Neuron (in vitro differentiated cells): Measurements from ENCODE around the gene UTP20.

Source experiments
- H2AFZ ChIP-seq: one replicate; pipeline ENCODE4 v1.6.1; 2013; ENCODE audit warnings: low read depth, mild to moderate bottlenecking, inconsistent platforms, low read length, moderate library complexity
- H3K27me3 ChIP-seq: one replicate; pipeline ENCODE4 v1.6.1; 2013; ENCODE audit warnings: low read length; ENCODE audit not compliant: insufficient read depth
- H3K36me3 ChIP-seq: one replicate; pipeline ENCODE4 v1.6.1; 2013; ENCODE audit warnings: low read length; ENCODE audit not compliant: insufficient read depth
- H3K4me1 ChIP-seq: one replicate; pipeline ENCODE4 v1.6.1; 2013; ENCODE audit warnings: low read length; ENCODE audit not compliant: insufficient read depth
- H3K4me3 ChIP-seq: 2 replicates; pipeline ENCODE4 v1.5.1; 2013; ENCODE audit warnings: mild to moderate bottlenecking, low read length, moderate library complexity
- H3K9me3 ChIP-seq: one replicate; pipeline ENCODE4 v1.6.1; 2013; ENCODE audit warnings: low read length

UTP20 gene

GRCh38 chr12:101297661-101298060 is 17.8 kb downstream of the UTP20 start:
- Histone ChIP-seq H3K4me1 (no peaks in the 10 kb centered on the region), H3K9me3 (no peaks in the 10 kb centered on the region), H2AFZ (no peak overlapping the region), H3K36me3 (peaks cover 62% of the 10 kb centered on the region), H3K4me3 (no peak overlapping the region), H3K27me3 (no peaks in the 10 kb centered on the region)

GRCh38 chr12:101298426-101298825 is 18.5 kb downstream of the UTP20 start:
- Histone ChIP-seq H3K36me3 (peaks cover 62% of the 10 kb centered on the region), H3K27me3 (no peaks in the 10 kb centered on the region), H3K4me1 (no peaks in the 10 kb centered on the region), H3K4me3 (no peak overlapping the region), H3K9me3 (no peaks in the 10 kb centered on the region), H2AFZ (no peak overlapping the region)

- peaks cover 68% of the 10 kb centered on the region for H3K36me3 ChIP-seq
- no peaks in the 10 kb centered on the region for H3K27me3 ChIP-seq
- H2AFZ ChIP-seq, result no peak overlapping the region
- no peaks in the 10 kb centered on the region for H3K9me3 ChIP-seq
- no peak overlapping the region for H3K4me3 ChIP-seq
- no peaks in the 10 kb centered on the region for H3K4me1 ChIP-seq
Measured at GRCh38 chr12:101299346-101299745, 19.4 kb downstream of the UTP20 start.

GRCh38 chr12:101299931-101300330 is 20.0 kb downstream of the UTP20 start:
- Histone ChIP-seq H3K4me1 (no peaks in the 10 kb centered on the region), H2AFZ (no peak overlapping the region), H3K27me3 (no peaks in the 10 kb centered on the region), H3K36me3 (peaks cover 74% of the 10 kb centered on the region), H3K4me3 (no peak overlapping the region), H3K9me3 (no peaks in the 10 kb centered on the region)

- peaks cover 70% of the 10 kb centered on the region for H3K36me3 ChIP-seq
- no peaks in the 10 kb centered on the region for H3K9me3 ChIP-seq
- no peaks in the 10 kb centered on the region for H3K27me3 ChIP-seq
- no peaks in the 10 kb centered on the region for H3K4me1 ChIP-seq
- no peak overlapping the region for H3K4me3 ChIP-seq
- no peak overlapping the region for H2AFZ ChIP-seq
Measured at GRCh38 chr12:101302741-101303140, 22.8 kb downstream of the UTP20 start.

GRCh38 chr12:101305226-101305779 is 25.4 kb downstream of the UTP20 start:
- peaks cover 63% of the 10 kb centered on the region for H3K36me3 ChIP-seq
- H3K4me1 ChIP-seq, result no peaks in the 10 kb centered on the region
- H3K27me3 ChIP-seq, result no peaks in the 10 kb centered on the region
- no peak overlapping the region for H2AFZ ChIP-seq
- no peak overlapping the region for H3K4me3 ChIP-seq
- no peaks in the 10 kb centered on the region for H3K9me3 ChIP-seq

GRCh38 chr12:101305794-101306193 is 25.9 kb downstream of the UTP20 start:
- Histone ChIP-seq H2AFZ (no peak overlapping the region), H3K4me1 (no peaks in the 10 kb centered on the region), H3K27me3 (no peaks in the 10 kb centered on the region), H3K9me3 (no peaks in the 10 kb centered on the region), H3K4me3 (no peak overlapping the region), H3K36me3 (peaks cover 62% of the 10 kb centered on the region)

GRCh38 chr12:101322480-101322879 is 42.6 kb downstream of the UTP20 start:
- H3K4me3 ChIP-seq, result no peak overlapping the region
- no peaks in the 10 kb centered on the region for H3K4me1 ChIP-seq
- no peaks in the 10 kb centered on the region for H3K9me3 ChIP-seq
- H2AFZ ChIP-seq, result no peak overlapping the region
- peaks cover 31% of the 10 kb centered on the region for H3K36me3 ChIP-seq
- no peaks in the 10 kb centered on the region for H3K27me3 ChIP-seq

- Histone ChIP-seq H3K27me3 (no peaks in the 10 kb centered on the region), H2AFZ (no peak overlapping the region), H3K4me3 (no peak overlapping the region), H3K36me3 (peaks cover 31% of the 10 kb centered on the region), H3K9me3 (no peaks in the 10 kb centered on the region), H3K4me1 (no peaks in the 10 kb centered on the region)
Measured at GRCh38 chr12:101323255-101323654, 43.4 kb downstream of the UTP20 start.

- H3K4me1 ChIP-seq, result no peaks in the 10 kb centered on the region
- H2AFZ ChIP-seq, result no peak overlapping the region
- no peak overlapping the region for H3K4me3 ChIP-seq
- H3K9me3 ChIP-seq, result peaks cover 1% of the 10 kb centered on the region
- H3K36me3 ChIP-seq, result peaks cover 41% of the 10 kb centered on the region
- H3K27me3 ChIP-seq, result no peaks in the 10 kb centered on the region
Measured at GRCh38 chr12:101325590-101325989, 45.7 kb downstream of the UTP20 start.

- Histone ChIP-seq H3K4me1 (no peaks in the 10 kb centered on the region), H3K27me3 (no peaks in the 10 kb centered on the region), H3K36me3 (peaks cover 37% of the 10 kb centered on the region), H2AFZ (no peak overlapping the region), H3K4me3 (no peak overlapping the region), H3K9me3 (peaks cover 1% of the 10 kb centered on the region)
Measured at GRCh38 chr12:101327051-101327450, 47.1 kb downstream of the UTP20 start.

GRCh38 chr12:101327546-101327945 is 47.6 kb downstream of the UTP20 start:
- Histone ChIP-seq H3K4me1 (no peaks in the 10 kb centered on the region), H3K36me3 (peaks cover 33% of the 10 kb centered on the region), H3K9me3 (peaks cover 1% of the 10 kb centered on the region), H2AFZ (no peak overlapping the region), H3K4me3 (no peak overlapping the region), H3K27me3 (no peaks in the 10 kb centered on the region)

- H2AFZ ChIP-seq, result no peak overlapping the region
- peaks cover 37% of the 10 kb centered on the region for H3K36me3 ChIP-seq
- H3K4me1 ChIP-seq, result no peaks in the 10 kb centered on the region
- H3K4me3 ChIP-seq, result no peak overlapping the region
- peaks cover 1% of the 10 kb centered on the region for H3K9me3 ChIP-seq
- no peaks in the 10 kb centered on the region for H3K27me3 ChIP-seq
Measured at GRCh38 chr12:101328917-101329316, 49.0 kb downstream of the UTP20 start.

- Histone ChIP-seq H3K27me3 (no peaks in the 10 kb centered on the region), H3K4me3 (no peak overlapping the region), H3K4me1 (no peaks in the 10 kb centered on the region), H2AFZ (no peak overlapping the region), H3K9me3 (peaks cover 1% of the 10 kb centered on the region), H3K36me3 (peaks cover 48% of the 10 kb centered on the region)
Measured at GRCh38 chr12:101330631-101331030, 50.7 kb downstream of the UTP20 start.
